Endothelial cell of umbilical vein (primary cell): ENCODE results near the gene TMEM107. TPM values are rescaled to one million over a fixed set of nuclear protein-coding genes. Genes with fewer than 3 reads are reported as not detected.

Experiments used
- BruUV-seq: library from RNA; stranded (reverse); fragments of 400-500 nt; replicated peaks from 2 replicates; lab custom pipeline; 2021; lab: Mats Ljungman, UMichigan
- CTCF ChIA-PET: fragments of 300-600, 350-600 bp; sonication (Branson Sonifier 250); formaldehyde crosslinking; loops from one replicate; lab custom pipeline; 2021; ENCODE audit warnings: antibody characterized with exemption, inconsistent platforms; lab: Charles Lee
- POLR2A ChIA-PET: fragments of 300-600, 350-600 bp; sonication (Branson Sonifier 250); formaldehyde crosslinking; loops from one replicate; lab custom pipeline; 2021; ENCODE audit warnings: antibody characterized with exemption, inconsistent platforms; lab: Charles Lee
- DNase-seq: peaks from one replicate; pipeline ENCODE4 v3.0.0-alpha.2; 2011; ENCODE audit warnings: low read depth, low spot score
- FAIRE-seq: peaks from 2 replicates; lab custom pipeline; 2011; peaks lifted over from hg19 to GRCh38; lab: Jason Lieb, UNC
- H2AFZ ChIP-seq: 2 replicates; pipeline ENCODE4 v1.6.0; 2012; ENCODE audit warnings: low read depth, low read length, control low read depth, inconsistent platforms
- H3K27ac ChIP-seq: 2 replicates; pipeline ENCODE4 v1.5.1; 2011; ENCODE audit warnings: low read depth, mild to moderate bottlenecking, control low read depth, low read length, moderate library complexity; ENCODE audit not compliant: insufficient read depth
- H3K27me3 ChIP-seq, 2 experiments: 2 replicates each; pipeline versions ENCODE4 v1.6.0 to v1.6.1; 2011; ENCODE audit warnings: low read length in 2 of 2, mixed read lengths in 1 of 2; ENCODE audit not compliant: control insufficient read depth in 2 of 2, insufficient read depth in 2 of 2
- H3K36me3 ChIP-seq, 2 experiments: 2 replicates in 1 of 2; 3 replicates in 1 of 2; pipeline ENCODE4 v1.5.1; 2011; ENCODE audit warnings: low read length in 2 of 2, mild to moderate bottlenecking in 1 of 2, moderate library complexity in 1 of 2; ENCODE audit not compliant: control insufficient read depth in 2 of 2, insufficient read depth in 2 of 2; ENCODE audit errors: extremely low read depth in 1 of 2
- H3K4me1 ChIP-seq: 3 replicates; pipeline ENCODE4 v1.5.1; 2011; ENCODE audit warnings: mild to moderate bottlenecking, low read length; ENCODE audit not compliant: control insufficient read depth, insufficient read depth; ENCODE audit errors: extremely low read depth
- H3K4me2 ChIP-seq: 2 replicates; pipeline ENCODE4 v1.6.1; 2011; ENCODE audit warnings: low read length, control low read depth, mixed read lengths; ENCODE audit not compliant: insufficient read depth
- H3K4me3 ChIP-seq, 3 experiments: fragments of 200-600 bp in 1 of 3; sonication (generic), shearing (Covaris generic) in 1 of 3; replicated peaks in 1 of 3; 2 replicates each; pipeline ENCODE4 v1.5.1; 2011 to 2016; ENCODE audit warnings: control low read depth in 3 of 3, low read length in 3 of 3, mild to moderate bottlenecking in 2 of 3, inconsistent platforms in 1 of 3, low read depth in 1 of 3, moderate library complexity in 1 of 3; ENCODE audit not compliant: insufficient read depth in 1 of 3
- H3K79me2 ChIP-seq: 2 replicates; pipeline ENCODE4 v1.6.0; 2012; ENCODE audit warnings: low read length, inconsistent platforms; ENCODE audit not compliant: control insufficient read depth, insufficient read depth
- H3K9ac ChIP-seq: replicated peaks from 2 replicates; pipeline ENCODE3; 2011; ENCODE audit warnings: low read length, control low read depth; ENCODE audit not compliant: insufficient read depth; ENCODE audit errors: extremely low read depth
- H3K9me1 ChIP-seq: replicated peaks from 3 replicates; pipeline ENCODE4 v1.6.0; 2011; ENCODE audit warnings: mild to moderate bottlenecking, low read length; ENCODE audit not compliant: control insufficient read depth, insufficient read depth; ENCODE audit errors: extremely low read depth
- H3K9me3 ChIP-seq: replicated peaks from 2 replicates; pipeline ENCODE4 v1.5.1; 2012; ENCODE audit warnings: low read length, inconsistent platforms; ENCODE audit not compliant: control insufficient read depth, insufficient read depth
- H4K20me1 ChIP-seq: replicated peaks from 2 replicates; pipeline ENCODE3; 2011; ENCODE audit warnings: mild to moderate bottlenecking, low read length; ENCODE audit not compliant: control insufficient read depth, insufficient read depth; ENCODE audit errors: extremely low read depth
- EZH2 ChIP-seq: IDR thresholded peaks from 2 replicates; pipeline ENCODE4 v1.6.1; 2012; ENCODE audit warnings: borderline replicate concordance, low read depth, mild to moderate bottlenecking, moderate library complexity, low read length, inconsistent platforms; ENCODE audit not compliant: severe bottlenecking
- FOS ChIP-seq: IDR thresholded peaks from 2 replicates; pipeline ENCODE4 v1.6.1; 2011; ENCODE audit warnings: mild to moderate bottlenecking, low read length, moderate library complexity, borderline replicate concordance; ENCODE audit not compliant: insufficient read depth
- GATA2 ChIP-seq: IDR thresholded peaks from 2 replicates; pipeline ENCODE4 v1.7.0; 2011; ENCODE audit warnings: low read depth, mild to moderate bottlenecking, moderate library complexity, mixed read lengths, low read length; ENCODE audit not compliant: insufficient read length, insufficient read depth
- JUN ChIP-seq: IDR thresholded peaks from 2 replicates; pipeline ENCODE4 v1.6.1; 2011; ENCODE audit warnings: borderline replicate concordance, low read depth; ENCODE audit not compliant: insufficient read length, insufficient read depth
- MYC ChIP-seq: IDR thresholded peaks from one replicate; pipeline ENCODE4 v1.6.1; 2011; ENCODE audit warnings: mild to moderate bottlenecking, low read depth, low read length
- POLR2A ChIP-seq: IDR thresholded peaks from 2 replicates; pipeline ENCODE4 v1.6.1; 2012; ENCODE audit warnings: low read depth, mild to moderate bottlenecking, control low read depth, low read length
- POLR2AphosphoS5 ChIP-seq: IDR thresholded peaks from 2 replicates; pipeline ENCODE4 v1.6.1; 2012; ENCODE audit warnings: low read depth, mild to moderate bottlenecking, control low read depth, low read length, moderate library complexity; ENCODE audit not compliant: insufficient read depth
- dilution Hi-C: fragments of 300-500 bp; cut with MboI; formaldehyde crosslinking; loops from one replicate; pipeline ENCODE4 v1.15.0; 2019; ENCODE audit warnings: low sequenced_read_pairs; ENCODE audit not compliant: extremely low pct_ligation_motif_present
- intact Hi-C: fragments of 100-400 bp; cut with micrococcal nuclease; formaldehyde crosslinking; loops from one replicate; pipeline ENCODE4 v1.10.0; 2022
- polyA plus RNA-seq, 4 experiments: library from polyadenylated mRNA; depleted of rRNA in 3 of 4; stranded (reverse) in 3 of 4; unstranded in 1 of 4; fragments of >200 nt; gene quantifications; 2 replicates each; pipeline versions ENCODE4 v1.2.1 to v1.2.3, GENCODE V29; 2011 to 2012; ENCODE audit warnings: missing spikeins in 1 of 4
- total RNA-seq: library from RNA; stranded (reverse); gene quantifications from 2 replicates; pipeline ENCODE4 v1.2.3, GENCODE V29; 2021
- TF ChIP-seq, protein P1 (sequence below), 2 donors: IDR thresholded peaks; 1 replicate in 1 of 2; 2 replicates in 1 of 2; pipeline ENCODE4 v1.5.1; 2011; ENCODE audit warnings: low read length in 2 of 2, mild to moderate bottlenecking in 2 of 2, moderate library complexity in 2 of 2, control low read depth in 1 of 2, inconsistent platforms in 1 of 2, low read depth in 1 of 2; ENCODE audit not compliant: insufficient read depth in 1 of 2; ENCODE audit errors: extremely low read depth in 1 of 2
- TF ChIP-seq, protein P2 (sequence below): IDR thresholded peaks from 2 replicates; pipeline ENCODE4 v1.6.1; 2011; ENCODE audit not compliant: insufficient read depth, insufficient read length

TMEM107 gene
- total and polyA plus RNA-seq, 2 donors (not counting 3 experiments of a cell fraction or from before 2014, with no cell fraction given), result 20.4 to 31.6 TPM

DNA sequence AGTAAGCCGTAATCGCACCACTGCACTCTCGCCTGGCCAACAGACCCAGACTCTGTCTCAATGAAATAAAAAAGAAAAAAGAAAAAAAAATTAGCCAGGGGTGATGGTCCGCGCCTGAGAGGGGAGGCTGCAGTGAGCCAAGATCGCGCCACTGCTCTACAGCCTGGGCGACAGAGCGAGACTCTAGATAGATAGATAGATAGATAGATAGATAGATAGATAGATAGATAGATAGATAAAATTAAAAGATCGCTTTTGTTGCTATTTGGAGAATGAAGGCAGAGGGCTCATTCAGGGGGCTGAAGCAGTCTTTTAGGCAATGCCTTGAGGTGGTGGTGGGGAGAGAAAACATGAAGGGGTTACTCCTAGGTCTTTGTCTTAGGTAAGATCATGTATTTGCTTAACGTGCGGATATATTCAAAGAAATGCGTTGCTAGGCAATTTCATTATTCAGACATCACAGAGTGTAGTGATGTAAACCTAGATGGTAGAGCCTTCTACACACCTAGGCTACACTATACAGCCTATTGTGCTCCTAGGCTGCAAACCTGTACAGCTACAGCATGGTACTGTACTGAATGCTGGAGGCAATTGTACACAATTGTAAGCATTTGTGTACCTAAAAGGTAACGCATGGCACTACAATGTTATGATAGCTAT lies 47.9 kb downstream of the TMEM107 start:
- no peak for DNase-seq
- dilution Hi-C loops (no loop called here), intact Hi-C loops (no loop called here)
- no peak overlapping the region for H2AFZ ChIP-seq
- no peak overlapping the region for H3K9ac ChIP-seq
- H4K20me1 ChIP-seq, result no peaks in the 10 kb centered on the region
- no peaks in the 10 kb centered on the region for H3K9me3 ChIP-seq
- ChIA-PET CTCF (no interaction called here), POLR2A (interaction anchor here (1.2 kb wide), 1 partner anchor 45 kb away, joined by 4 read pairs; no protein-coding TSS in a partner anchor)
- FAIRE-seq, result no peak
- no TSS peak for BruUV-seq
- H3K27me3 ChIP-seq, result peaks cover 8 to 14% of the 10 kb centered on the region in 2 experiments
- H3K79me2 ChIP-seq, result no peaks in the 10 kb centered on the region
- no peak overlapping the region for H3K4me2 ChIP-seq
- H3K9me1 ChIP-seq, result no peaks in the 10 kb centered on the region
- no peak overlapping the region for H3K4me3 ChIP-seq
- no peak overlapping the region for H3K27ac ChIP-seq
- peaks cover 21% of the 10 kb centered on the region for H3K4me1 ChIP-seq
- no peaks in the 10 kb centered on the region for H3K36me3 ChIP-seq
- no peak for TF ChIP-seq POLR2A
- no peak for TF ChIP-seq MYC
- TF ChIP-seq JUN, result no peak
- no peak for TF ChIP-seq GATA2
- TF ChIP-seq, protein P1, sequence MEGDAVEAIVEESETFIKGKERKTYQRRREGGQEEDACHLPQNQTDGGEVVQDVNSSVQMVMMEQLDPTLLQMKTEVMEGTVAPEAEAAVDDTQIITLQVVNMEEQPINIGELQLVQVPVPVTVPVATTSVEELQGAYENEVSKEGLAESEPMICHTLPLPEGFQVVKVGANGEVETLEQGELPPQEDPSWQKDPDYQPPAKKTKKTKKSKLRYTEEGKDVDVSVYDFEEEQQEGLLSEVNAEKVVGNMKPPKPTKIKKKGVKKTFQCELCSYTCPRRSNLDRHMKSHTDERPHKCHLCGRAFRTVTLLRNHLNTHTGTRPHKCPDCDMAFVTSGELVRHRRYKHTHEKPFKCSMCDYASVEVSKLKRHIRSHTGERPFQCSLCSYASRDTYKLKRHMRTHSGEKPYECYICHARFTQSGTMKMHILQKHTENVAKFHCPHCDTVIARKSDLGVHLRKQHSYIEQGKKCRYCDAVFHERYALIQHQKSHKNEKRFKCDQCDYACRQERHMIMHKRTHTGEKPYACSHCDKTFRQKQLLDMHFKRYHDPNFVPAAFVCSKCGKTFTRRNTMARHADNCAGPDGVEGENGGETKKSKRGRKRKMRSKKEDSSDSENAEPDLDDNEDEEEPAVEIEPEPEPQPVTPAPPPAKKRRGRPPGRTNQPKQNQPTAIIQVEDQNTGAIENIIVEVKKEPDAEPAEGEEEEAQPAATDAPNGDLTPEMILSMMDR (IDR thresholded peaks at IDR 0.05; ENCODE audit: extremely low read depth in 1 of 2, insufficient read depth in 1 of 2, low read depth in 1 of 2, low read length in 2 of 2), result no peak
- no peak for TF ChIP-seq EZH2
- no peak for TF ChIP-seq FOS
- TF ChIP-seq, protein P2, sequence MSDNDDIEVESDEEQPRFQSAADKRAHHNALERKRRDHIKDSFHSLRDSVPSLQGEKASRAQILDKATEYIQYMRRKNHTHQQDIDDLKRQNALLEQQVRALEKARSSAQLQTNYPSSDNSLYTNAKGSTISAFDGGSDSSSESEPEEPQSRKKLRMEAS, result no peak
- no peak for TF ChIP-seq POLR2AphosphoS5
